Astrocyte (in vitro differentiated cells and primary cell): Measurements from ENCODE around the gene CAMK2B. TPM values are rescaled to one million over a fixed set of nuclear protein-coding genes. Genes with fewer than 3 reads are reported as not detected.

Experiments
- DNase-seq: peaks from one replicate; pipeline ENCODE4 v3.0.0-alpha.2; 2010; ENCODE audit warnings: low read depth
- FAIRE-seq: peaks from 2 replicates; lab custom pipeline; 2011; peaks lifted over from hg19 to GRCh38; lab: Jason Lieb, UNC
- H2AFZ ChIP-seq: 2 replicates; pipeline ENCODE4 v1.6.0; 2012; ENCODE audit warnings: low read depth, low read length, inconsistent platforms
- H3K27ac ChIP-seq: 2 replicates; pipeline ENCODE4 v1.5.1; 2011; ENCODE audit warnings: low read depth, low read length, inconsistent platforms
- H3K27me3 ChIP-seq: 2 replicates; pipeline ENCODE4 v1.6.0; 2011; ENCODE audit warnings: low read length, inconsistent platforms; ENCODE audit not compliant: insufficient read depth
- H3K36me3 ChIP-seq: 2 replicates; pipeline ENCODE4 v1.5.1; 2011; ENCODE audit warnings: low read length, inconsistent platforms; ENCODE audit not compliant: insufficient read depth
- H3K4me1 ChIP-seq: 2 replicates; pipeline ENCODE4 v1.5.1; 2011; ENCODE audit warnings: low read length, inconsistent platforms; ENCODE audit not compliant: insufficient read depth
- H3K4me2 ChIP-seq: 2 replicates; pipeline ENCODE4 v1.6.0; 2012; ENCODE audit warnings: low read length, inconsistent platforms
- H3K4me3 ChIP-seq: 2 replicates; pipeline ENCODE4 v1.5.1; 2011; ENCODE audit warnings: low read depth, mild to moderate bottlenecking, low read length, inconsistent platforms; ENCODE audit not compliant: insufficient read depth
- H3K79me2 ChIP-seq: 2 replicates; pipeline ENCODE4 v1.6.0; 2012; ENCODE audit warnings: mild to moderate bottlenecking, low read length, inconsistent platforms; ENCODE audit not compliant: insufficient read depth
- H3K9ac ChIP-seq: 2 replicates; pipeline ENCODE4 v1.6.0; 2012; ENCODE audit warnings: mild to moderate bottlenecking, low read length, inconsistent platforms
- H3K9me3 ChIP-seq: 2 replicates; pipeline ENCODE4 v1.5.1; 2012; ENCODE audit warnings: low read depth, mild to moderate bottlenecking, low read length, inconsistent platforms; ENCODE audit not compliant: insufficient read depth
- H4K20me1 ChIP-seq: 2 replicates; pipeline ENCODE4 v1.6.0; 2012; ENCODE audit warnings: low read length, inconsistent platforms; ENCODE audit not compliant: insufficient read depth
- H3K27ac Mint-ChIP-seq: one replicate; pipeline ENCODE4 v1.8.0; 2021; ENCODE audit warnings: mild to moderate bottlenecking, mixed read lengths; ENCODE audit not compliant: unreplicated experiment
- H3K27me3 Mint-ChIP-seq: one replicate; pipeline ENCODE4 v1.8.0; 2021; ENCODE audit warnings: low read depth, mixed read lengths; ENCODE audit not compliant: unreplicated experiment
- H3K36me3 Mint-ChIP-seq: one replicate; pipeline ENCODE4 v1.8.0; 2021; ENCODE audit warnings: low read depth, mixed read lengths; ENCODE audit not compliant: unreplicated experiment
- H3K4me1 Mint-ChIP-seq: one replicate; pipeline ENCODE4 v1.8.0; 2021; ENCODE audit warnings: low read depth, mixed read lengths; ENCODE audit not compliant: unreplicated experiment
- H3K4me3 Mint-ChIP-seq: one replicate; pipeline ENCODE4 v1.8.0; 2021; ENCODE audit warnings: mild to moderate bottlenecking, moderate library complexity, mixed read lengths; ENCODE audit not compliant: unreplicated experiment
- H3K9me3 Mint-ChIP-seq: one replicate; pipeline ENCODE4 v1.8.0; 2021; ENCODE audit warnings: mild to moderate bottlenecking, mixed read lengths; ENCODE audit not compliant: unreplicated experiment
- CTCF ChIP-seq: IDR thresholded peaks from 2 replicates; pipeline ENCODE4 v1.5.1; 2011; ENCODE audit warnings: low read depth, mild to moderate bottlenecking, inconsistent platforms, low read length, moderate library complexity; ENCODE audit not compliant: insufficient read depth
- EZH2 ChIP-seq: IDR thresholded peaks from 2 replicates; pipeline ENCODE4 v1.6.1; 2012; ENCODE audit warnings: mild to moderate bottlenecking, low read length, inconsistent platforms; ENCODE audit not compliant: insufficient read depth
- total RNA-seq: library from RNA; stranded (reverse); gene quantifications from 2 replicates; pipeline ENCODE4 v1.2.1, GENCODE V29; 2021

The CAMK2B gene
- total RNA-seq, 1 donor from 2014 or later, result 0.18 TPM

DNA sequence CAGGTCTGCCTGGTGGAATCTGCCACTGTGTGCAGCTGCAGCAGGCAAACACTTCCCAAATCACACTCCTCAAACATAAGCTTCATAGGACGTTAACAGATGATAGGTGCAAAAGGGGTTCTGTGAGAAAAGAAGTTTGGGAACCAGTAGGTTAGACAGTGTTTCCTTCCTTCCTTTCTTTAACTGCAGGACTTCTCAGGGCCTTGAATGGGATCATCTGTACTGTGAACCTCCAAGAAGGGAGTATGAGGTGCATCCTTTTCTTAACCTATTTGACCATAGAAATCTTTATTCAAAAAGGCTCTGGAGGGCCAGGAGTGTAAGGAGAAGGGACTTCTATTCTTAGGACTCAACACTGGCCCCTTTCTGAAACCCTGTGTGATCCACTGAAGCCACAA lies 33.0 kb downstream of the CAMK2B start:
- Histone ChIP-seq H3K79me2 (no peaks in the 10 kb centered on the region), H2AFZ (no peak overlapping the region), H4K20me1 (no peaks in the 10 kb centered on the region), H3K27ac (no peak overlapping the region), H3K36me3 (no peaks in the 10 kb centered on the region), H3K9ac (no peak overlapping the region), H3K27me3 (peaks cover 55% of the 10 kb centered on the region), H3K9me3 (no peaks in the 10 kb centered on the region), H3K4me1 (peaks cover 3% of the 10 kb centered on the region), H3K4me3 (no peak overlapping the region), H3K4me2 (no peak overlapping the region)
- no peak overlapping the region for H3K27ac Mint-ChIP-seq
- no peak overlapping the region for H3K4me3 Mint-ChIP-seq
- no peaks in the 10 kb centered on the region for H3K4me1 Mint-ChIP-seq
- peaks cover 77% of the 10 kb centered on the region for H3K27me3 Mint-ChIP-seq
- TF ChIP-seq CTCF (no peak), EZH2 (no peak)
- no peaks in the 10 kb centered on the region for H3K36me3 Mint-ChIP-seq
- no peak for FAIRE-seq
- DNase-seq, result no peak
- H3K9me3 Mint-ChIP-seq, result peaks cover 2% of the 10 kb centered on the region

- H3K9ac ChIP-seq, result no peak overlapping the region
- no peaks in the 10 kb centered on the region for H3K79me2 ChIP-seq
- H3K27me3 Mint-ChIP-seq, result peaks cover 77% of the 10 kb centered on the region
- TF ChIP-seq EZH2 (no peak), CTCF (no peak)
- no peak overlapping the region for H2AFZ ChIP-seq
- H3K9me3 ChIP-seq, result no peaks in the 10 kb centered on the region
- H3K4me3 Mint-ChIP-seq, result no peak overlapping the region
- H3K4me3 ChIP-seq, result no peak overlapping the region
- H4K20me1 ChIP-seq, result no peaks in the 10 kb centered on the region
- H3K27me3 ChIP-seq, result peaks cover 52% of the 10 kb centered on the region
- H3K27ac Mint-ChIP-seq, result no peak overlapping the region
- H3K36me3 Mint-ChIP-seq, result no peaks in the 10 kb centered on the region
- H3K4me1 Mint-ChIP-seq, result no peaks in the 10 kb centered on the region
- H3K9me3 Mint-ChIP-seq, result peaks cover 2% of the 10 kb centered on the region
- no peaks in the 10 kb centered on the region for H3K36me3 ChIP-seq
- DNase-seq (no peak), FAIRE-seq (no peak)
- H3K27ac ChIP-seq, result no peak overlapping the region
- no peak overlapping the region for H3K4me2 ChIP-seq
- H3K4me1 ChIP-seq, result peaks cover 3% of the 10 kb centered on the region
These were observed 33.5 kb downstream of the CAMK2B start for GRCh38 chr7:44291733-44292419.

DNA sequence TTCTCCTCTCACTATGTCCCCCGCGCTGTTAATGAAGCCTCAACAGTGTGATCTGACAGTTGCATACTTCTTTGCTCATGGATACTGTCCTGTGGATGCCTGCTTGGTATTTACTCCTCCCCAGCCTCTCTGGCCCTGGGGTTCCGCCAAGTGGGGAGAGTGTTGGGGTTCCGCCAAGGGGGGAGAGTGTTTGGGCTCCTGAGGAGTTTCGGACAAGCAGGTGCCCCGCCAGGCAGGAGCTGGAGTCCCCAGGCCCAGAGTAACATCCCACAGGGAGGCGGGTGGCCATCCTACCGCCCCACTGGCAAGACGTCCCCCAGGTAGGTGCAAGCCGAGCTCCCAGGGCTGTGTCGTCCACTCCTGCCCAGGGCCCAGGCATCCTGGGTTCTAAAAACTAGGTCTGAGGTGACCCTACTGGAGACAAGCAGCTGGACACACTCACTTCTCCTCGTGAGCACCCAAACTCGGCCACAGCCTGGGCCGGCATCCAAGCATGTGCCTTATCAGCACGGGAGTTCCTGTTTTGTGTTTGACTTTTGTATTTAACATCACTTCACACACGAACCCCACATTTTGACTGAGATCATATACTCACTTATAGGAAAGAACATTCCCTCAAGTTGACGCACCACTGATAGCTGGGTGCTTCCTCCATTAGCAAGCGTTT lies 34.2 kb downstream of the CAMK2B start:
- Histone ChIP-seq H3K79me2 (no peaks in the 10 kb centered on the region), H2AFZ (no peak overlapping the region), H4K20me1 (no peaks in the 10 kb centered on the region), H3K27ac (no peak overlapping the region), H3K9me3 (no peaks in the 10 kb centered on the region), H3K9ac (no peak overlapping the region), H3K4me1 (peaks cover 3% of the 10 kb centered on the region), H3K36me3 (no peaks in the 10 kb centered on the region), H3K27me3 (peaks cover 46% of the 10 kb centered on the region), H3K4me2 (no peak overlapping the region), H3K4me3 (no peak overlapping the region)
- H3K4me3 Mint-ChIP-seq, result no peak overlapping the region
- peak; percentile 57 for DNase-seq
- no peak for FAIRE-seq
- peaks cover 2% of the 10 kb centered on the region for H3K9me3 Mint-ChIP-seq
- H3K36me3 Mint-ChIP-seq, result no peaks in the 10 kb centered on the region
- peaks cover 74% of the 10 kb centered on the region for H3K27me3 Mint-ChIP-seq
- TF ChIP-seq CTCF (no peak), EZH2 (no peak)
- H3K4me1 Mint-ChIP-seq, result no peaks in the 10 kb centered on the region
- H3K27ac Mint-ChIP-seq, result no peak overlapping the region
